Keratinocyte (primary cell): ENCODE results near the gene CTAGE9.

ENCODE experiments used
- EZH2 ChIP-seq: IDR thresholded peaks from one replicate; pipeline ENCODE4 v1.6.1; 2012; ENCODE audit warnings: inconsistent platforms, mild to moderate bottlenecking, low read length, moderate library complexity
- TF ChIP-seq, protein P1 (sequence below), 3 experiments: IDR thresholded peaks in 1 of 3; conservative IDR thresholded peaks in 1 of 3; optimal IDR thresholded peaks in 1 of 3; 2 replicates in 2 of 3; 3 replicates in 1 of 3; pipeline versions ENCODE3 to v1.5.1; 2011; ENCODE audit warnings: low read length in 3 of 3, mild to moderate bottlenecking in 3 of 3, moderate library complexity in 2 of 3, control low read depth in 1 of 3, inconsistent platforms in 1 of 3; ENCODE audit not compliant: insufficient read depth in 2 of 3; ENCODE audit errors: extremely low read depth in 1 of 3

DNA sequence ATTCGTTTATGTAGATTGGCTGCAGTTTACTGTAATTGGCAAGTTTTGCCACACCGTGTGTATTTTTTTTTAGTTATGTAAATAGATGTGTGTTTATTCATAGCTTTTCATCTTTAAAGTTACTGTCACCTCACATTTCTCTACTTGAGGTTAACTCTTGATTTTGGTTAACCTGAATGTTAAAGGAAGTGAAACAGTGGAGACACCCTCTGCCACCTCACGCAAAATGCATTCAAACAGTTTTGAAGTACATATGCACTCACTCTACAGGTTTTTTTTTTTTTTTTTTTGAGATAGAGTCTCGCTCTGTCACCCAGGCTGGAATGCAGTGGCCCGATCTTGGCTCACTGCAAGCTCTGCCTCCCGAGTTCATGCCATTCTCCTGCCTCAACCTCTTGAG, 27.3 kb downstream of the CTAGE9 start:
- TF ChIP-seq, protein P1, sequence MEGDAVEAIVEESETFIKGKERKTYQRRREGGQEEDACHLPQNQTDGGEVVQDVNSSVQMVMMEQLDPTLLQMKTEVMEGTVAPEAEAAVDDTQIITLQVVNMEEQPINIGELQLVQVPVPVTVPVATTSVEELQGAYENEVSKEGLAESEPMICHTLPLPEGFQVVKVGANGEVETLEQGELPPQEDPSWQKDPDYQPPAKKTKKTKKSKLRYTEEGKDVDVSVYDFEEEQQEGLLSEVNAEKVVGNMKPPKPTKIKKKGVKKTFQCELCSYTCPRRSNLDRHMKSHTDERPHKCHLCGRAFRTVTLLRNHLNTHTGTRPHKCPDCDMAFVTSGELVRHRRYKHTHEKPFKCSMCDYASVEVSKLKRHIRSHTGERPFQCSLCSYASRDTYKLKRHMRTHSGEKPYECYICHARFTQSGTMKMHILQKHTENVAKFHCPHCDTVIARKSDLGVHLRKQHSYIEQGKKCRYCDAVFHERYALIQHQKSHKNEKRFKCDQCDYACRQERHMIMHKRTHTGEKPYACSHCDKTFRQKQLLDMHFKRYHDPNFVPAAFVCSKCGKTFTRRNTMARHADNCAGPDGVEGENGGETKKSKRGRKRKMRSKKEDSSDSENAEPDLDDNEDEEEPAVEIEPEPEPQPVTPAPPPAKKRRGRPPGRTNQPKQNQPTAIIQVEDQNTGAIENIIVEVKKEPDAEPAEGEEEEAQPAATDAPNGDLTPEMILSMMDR (optimal IDR thresholded peaks at IDR 0.05 in 1 of 3, IDR thresholded peaks at IDR 0.05 in 1 of 3, conservative IDR thresholded peaks at IDR 0.05 in 1 of 3; ENCODE audit: extremely low read depth in 1 of 3, insufficient read depth in 2 of 3, low read length in 3 of 3) = no peak
- no peak for TF ChIP-seq EZH2
